HG03442 (cell line): ENCODE results near the gene PLD6.
A peak's percentile ranks its signal among the peaks of the same experiment; 100 is the strongest.
"Not testable (repeated sequence)": the region's sequence is repeated elsewhere in the genome, so short reads cannot be mapped to it uniquely, and the experiment has no call there.

Experiments used
- ATAC-seq: cut with Tn5 transposase; IDR thresholded peaks from one replicate; pipeline ENCODE4 v1.9.1; 2021; ENCODE audit warnings: mild to moderate bottlenecking, moderate library complexity; ENCODE audit not compliant: unreplicated experiment

The PLD6 gene, protein sequence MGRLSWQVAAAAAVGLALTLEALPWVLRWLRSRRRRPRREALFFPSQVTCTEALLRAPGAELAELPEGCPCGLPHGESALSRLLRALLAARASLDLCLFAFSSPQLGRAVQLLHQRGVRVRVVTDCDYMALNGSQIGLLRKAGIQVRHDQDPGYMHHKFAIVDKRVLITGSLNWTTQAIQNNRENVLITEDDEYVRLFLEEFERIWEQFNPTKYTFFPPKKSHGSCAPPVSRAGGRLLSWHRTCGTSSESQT

DNA sequence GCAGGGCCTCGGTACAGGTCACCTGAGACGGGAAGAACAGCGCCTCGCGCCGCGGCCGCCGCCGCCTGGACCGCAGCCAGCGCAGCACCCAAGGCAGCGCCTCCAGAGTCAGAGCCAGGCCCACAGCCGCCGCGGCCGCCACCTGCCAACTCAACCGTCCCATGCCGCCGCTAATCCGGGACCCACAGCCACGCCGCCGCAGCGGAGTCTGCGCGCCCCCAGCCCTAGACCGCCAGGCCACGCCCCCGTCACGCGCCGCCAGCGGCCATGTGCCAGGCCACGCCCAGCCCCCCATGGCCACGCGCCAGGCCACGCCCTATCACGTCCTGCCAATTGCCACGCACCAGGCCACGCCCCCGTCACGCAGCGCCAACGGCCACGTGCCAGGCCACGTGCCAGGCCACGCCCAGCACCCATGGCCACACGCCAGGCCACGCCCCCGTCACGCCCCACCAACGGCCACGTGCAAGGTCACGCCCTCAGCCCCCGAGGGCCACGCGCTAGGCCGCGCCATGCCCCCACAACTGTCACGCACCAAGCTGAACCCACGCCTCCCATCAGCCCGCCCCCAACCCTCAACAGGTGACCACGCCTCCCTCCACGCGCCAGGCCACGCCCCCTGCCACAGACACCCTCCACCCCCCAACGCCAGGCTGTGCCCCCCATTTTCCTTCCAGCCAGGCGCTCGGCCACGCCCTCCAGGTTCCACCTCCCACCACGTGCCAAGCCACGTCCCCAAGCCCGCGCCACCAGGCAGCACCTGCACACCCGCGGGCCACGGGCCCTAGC lies at the start of gene PLD6:
PLD6 (minus strand) TSS at position 210 of the 789 bp plus-strand sequence; CDS start at position 163, 47 bp downstream.
- ATAC-seq: peak; percentile 47

DNA sequence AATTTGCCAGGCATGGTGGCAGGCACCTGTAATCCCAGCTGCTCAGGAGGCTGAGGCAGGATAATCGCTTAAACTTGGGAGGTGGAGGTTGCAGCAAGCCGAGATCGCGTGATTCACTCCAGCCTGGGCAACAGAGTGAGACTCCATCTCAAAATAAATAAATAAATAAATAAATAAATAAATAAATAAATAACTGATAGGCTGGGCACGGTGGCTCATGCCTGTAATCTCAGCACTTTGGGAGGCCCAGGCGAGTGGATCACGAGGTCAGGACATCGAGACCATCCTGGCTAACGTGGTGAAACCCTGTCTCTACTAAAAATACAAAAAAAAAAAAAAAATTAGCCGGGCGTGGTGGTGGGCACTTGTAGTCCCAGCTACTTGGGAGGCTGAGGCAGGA lies 49.6 kb upstream of the PLD6 start:
- ATAC-seq: not testable (repeated sequence)

DNA sequence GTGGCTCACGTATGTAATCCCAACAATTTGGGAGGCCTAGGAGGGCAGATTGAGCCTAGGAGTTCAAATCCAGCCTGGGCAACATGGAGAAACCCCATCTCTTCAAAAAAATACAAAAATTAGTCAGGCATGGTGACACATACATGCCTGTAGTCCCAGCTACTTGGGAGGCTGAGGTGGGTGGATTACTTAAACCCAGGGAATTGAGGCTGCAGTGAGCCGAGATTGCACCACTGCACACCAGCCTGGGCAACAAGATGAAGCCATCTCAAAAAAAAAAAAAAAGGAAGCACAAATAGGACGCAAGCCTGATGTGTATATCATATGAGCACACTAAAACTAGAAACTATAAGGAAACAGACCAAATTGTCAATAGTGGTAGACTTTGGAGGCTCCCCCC lies 47.9 kb upstream of the PLD6 start:
- no peak for ATAC-seq

DNA sequence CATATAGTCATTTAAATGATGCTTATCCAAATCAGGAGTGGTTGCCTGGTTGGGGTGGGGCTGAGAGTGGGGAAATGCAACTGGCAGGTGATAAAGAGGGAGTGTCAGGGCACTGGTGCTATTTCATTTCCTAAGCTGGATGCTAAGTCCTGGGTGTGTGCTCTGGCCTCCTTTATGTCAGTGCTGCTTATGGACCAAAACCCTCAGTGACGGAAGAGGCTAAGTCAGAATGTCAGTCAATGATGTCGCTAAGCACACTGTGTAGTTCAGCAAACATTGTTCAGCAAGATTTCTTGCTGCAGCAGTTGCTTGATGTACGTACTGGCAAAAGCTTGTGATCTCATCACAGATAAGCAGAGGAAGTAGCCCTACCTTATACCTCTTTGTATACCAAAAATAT lies 47.3 kb upstream of the PLD6 start:
- no peak for ATAC-seq

DNA sequence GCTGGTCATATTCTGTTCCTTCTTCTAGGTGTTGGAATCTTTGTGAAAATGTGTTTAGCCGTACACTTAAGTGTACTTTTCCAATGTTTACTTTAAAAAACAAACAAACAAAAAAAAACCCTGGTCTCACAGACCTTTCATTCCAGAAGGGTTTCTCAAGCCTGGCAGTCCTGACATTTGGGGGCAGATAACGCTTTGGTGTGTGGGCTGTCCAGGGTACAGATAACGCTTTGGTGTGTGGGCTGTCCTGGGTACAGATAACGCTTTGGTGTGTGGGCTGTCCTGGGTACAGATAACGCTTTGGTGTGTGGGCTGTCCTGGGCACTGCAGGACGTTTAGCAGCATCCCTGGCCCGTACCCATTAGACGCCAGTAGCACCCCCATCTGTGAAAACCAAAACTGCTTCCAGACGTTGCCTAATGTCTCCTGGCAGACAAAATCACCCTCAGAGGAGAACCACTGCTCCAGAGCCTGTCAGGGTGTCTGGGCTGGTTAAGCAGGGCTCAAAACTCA lies 46.1 kb upstream of the PLD6 start:
- no peak for ATAC-seq

DNA sequence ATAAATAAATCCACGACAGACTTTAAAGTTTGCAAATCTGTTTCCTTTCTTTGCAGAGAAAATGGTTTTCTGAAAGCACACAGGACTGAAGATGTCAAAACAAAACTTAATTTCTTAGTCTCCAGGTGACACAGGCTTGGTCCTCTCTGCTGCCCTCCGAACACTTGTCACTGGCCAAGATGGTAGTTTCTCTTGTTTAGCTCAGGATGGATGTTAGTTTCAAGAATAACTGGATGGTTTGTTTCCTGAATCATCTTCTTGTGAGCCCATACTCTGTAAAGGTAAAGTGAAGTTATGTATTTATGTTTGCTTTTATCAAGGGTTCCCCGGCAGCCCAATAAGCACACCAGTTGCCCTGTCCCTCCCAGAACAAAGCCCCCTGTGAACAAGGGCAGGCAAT lies 40.7 kb upstream of the PLD6 start:
- no peak for ATAC-seq

DNA sequence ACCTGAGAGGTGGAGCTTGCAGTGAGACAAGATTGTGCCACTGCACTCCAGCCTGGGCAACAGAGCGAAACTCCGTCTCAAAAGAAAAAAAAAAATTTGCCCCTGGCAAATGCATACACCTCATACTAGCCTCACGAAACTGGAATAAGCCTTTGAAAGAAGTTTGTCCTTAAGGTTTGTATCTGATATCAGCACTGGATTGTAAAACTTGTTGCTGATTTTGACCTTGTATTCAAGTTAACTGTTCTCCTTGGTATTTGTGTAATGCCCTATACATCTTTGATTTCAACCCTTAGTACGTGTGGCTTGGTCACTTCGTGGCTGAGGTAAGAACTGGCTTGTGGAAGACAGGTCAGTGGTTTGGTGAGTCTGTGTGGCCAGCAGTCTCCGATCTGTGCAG lies 37.0 kb upstream of the PLD6 start:
- no peak for ATAC-seq

DNA sequence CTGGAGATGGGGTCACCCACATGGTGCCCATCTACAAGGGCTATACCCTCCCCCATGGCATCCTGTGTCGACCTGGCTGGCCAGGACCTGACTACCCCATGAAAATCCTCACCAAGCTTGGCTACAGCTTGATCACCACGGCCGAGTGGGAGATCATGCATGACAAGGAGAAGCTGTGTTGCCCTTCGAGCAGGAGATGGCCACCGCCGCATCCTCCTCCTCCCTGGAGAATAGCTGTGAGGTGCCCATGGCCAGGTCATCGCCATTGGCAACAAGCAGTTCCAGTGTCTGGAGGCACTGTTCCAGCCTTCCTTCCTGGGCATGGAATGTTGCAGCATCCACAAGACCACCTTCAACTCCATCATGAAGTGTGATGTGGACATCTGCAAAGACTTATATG lies 36.1 kb upstream of the PLD6 start:
- no peak for ATAC-seq

DNA sequence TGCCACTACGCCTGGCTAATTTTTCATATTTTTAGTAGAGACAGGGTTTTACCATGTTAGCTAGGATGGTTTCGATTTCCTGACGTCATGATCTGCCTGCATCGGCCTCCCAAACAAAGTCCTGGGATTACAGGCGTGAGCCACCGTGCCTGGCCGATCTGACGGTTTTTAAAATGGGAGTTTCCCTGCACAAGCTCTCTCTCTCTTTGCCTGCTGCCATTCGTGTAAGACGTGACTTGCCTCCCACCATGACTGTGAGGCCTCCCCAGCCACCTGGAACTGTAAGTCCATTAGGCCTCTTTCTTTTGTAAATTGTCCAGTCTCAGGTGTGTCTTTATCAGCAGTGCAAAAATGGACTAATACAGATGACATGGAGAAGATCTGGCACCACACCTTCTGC lies 35.5 kb upstream of the PLD6 start:
- no peak for ATAC-seq

DNA sequence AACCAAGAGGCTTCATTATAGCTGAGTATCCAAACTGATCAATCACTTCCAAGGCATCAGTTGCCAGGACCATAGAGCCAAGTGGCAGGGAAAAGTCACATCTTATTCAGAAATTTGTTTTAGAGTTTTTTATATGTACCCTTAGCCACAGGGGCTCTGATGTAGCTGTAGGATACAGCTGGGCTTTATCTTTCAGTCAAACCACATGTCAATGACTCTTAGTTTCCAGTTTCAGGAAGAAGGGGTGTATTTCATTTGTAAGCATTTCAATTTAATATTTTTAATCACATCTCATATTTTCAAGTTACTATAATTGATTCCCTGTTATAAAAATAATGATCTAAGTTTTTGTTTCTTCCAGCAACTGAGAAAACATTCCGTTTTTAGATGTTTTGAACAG lies 33.7 kb upstream of the PLD6 start:
- no peak for ATAC-seq

DNA sequence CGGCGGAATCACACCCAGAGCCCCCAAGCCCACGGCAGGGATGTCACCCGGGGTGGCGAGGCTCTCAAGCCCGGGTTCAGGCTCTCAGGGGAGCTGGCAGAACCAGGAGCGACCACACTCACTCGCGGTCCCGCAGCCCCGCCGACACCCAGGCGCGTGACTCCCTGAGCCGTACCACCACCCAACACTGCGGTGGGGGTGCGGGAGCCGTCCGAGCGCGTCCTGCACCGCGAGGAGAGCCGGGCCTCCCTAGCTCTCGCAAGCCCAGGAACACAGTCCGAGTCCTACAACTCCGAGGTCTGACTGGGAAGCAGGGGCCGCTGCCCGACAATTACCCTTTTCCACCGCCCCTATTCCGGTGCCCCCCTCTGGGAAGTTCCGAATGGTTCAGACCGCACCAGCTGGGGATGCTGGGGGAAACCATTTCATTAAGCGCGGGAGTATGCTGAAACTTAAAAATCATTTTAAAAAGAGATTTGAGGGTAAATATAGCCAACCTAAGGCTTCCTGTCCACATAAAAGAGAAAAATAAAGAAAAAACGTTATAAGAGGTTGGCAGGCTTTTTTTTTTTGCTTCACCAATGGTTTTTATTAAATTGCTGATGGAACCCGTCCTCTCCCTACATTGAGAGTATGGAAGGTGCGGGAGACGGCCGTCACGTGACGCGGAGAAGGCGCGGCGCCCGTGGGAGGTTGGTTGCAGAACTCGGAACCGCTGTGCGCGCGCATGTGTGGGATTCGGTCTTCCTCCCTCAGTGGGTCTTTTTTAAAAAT lies 31.1 kb upstream of the PLD6 start, which contains the start of gene FLCN:
FLCN (minus strand) TSS at position 143 of the 774 bp plus-strand sequence. CDS start 9,031 bp downstream, outside the sequence.
- ATAC-seq: peak; percentile 74

DNA sequence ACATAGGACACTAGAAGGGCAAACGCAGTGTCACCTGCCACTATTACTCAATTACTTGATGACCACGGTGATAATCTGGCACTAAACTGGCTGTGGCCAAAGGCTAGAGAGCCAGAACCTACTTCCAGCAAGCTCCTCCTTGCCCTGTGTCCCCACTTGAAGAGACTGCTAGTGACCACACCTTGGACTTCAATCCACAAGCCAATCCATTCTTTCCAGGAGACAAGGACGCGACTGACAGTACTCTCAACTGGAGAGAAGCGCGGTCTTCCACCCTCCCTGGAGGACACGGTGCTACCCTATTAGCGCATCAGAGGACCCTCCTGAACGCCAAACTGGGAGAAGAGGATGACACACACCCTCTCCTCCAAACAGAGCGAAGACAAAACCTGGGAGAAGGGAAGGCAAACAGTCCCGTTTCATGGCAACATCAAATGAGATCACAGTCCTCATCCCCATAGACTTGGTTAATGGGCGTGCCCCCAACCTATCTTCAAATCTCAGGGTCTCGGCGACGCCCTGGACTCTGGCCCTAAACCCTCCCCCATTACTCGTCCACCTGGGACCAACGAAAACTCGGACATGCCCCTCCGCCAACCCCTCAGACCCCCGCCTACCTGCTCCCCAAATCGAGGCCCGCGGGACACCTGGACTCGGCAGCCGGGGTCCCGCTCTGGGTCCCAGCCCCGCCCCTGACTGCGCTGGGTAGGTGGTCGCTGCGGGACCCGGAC lies 30.3 kb upstream of the PLD6 start:
- no peak for ATAC-seq

DNA sequence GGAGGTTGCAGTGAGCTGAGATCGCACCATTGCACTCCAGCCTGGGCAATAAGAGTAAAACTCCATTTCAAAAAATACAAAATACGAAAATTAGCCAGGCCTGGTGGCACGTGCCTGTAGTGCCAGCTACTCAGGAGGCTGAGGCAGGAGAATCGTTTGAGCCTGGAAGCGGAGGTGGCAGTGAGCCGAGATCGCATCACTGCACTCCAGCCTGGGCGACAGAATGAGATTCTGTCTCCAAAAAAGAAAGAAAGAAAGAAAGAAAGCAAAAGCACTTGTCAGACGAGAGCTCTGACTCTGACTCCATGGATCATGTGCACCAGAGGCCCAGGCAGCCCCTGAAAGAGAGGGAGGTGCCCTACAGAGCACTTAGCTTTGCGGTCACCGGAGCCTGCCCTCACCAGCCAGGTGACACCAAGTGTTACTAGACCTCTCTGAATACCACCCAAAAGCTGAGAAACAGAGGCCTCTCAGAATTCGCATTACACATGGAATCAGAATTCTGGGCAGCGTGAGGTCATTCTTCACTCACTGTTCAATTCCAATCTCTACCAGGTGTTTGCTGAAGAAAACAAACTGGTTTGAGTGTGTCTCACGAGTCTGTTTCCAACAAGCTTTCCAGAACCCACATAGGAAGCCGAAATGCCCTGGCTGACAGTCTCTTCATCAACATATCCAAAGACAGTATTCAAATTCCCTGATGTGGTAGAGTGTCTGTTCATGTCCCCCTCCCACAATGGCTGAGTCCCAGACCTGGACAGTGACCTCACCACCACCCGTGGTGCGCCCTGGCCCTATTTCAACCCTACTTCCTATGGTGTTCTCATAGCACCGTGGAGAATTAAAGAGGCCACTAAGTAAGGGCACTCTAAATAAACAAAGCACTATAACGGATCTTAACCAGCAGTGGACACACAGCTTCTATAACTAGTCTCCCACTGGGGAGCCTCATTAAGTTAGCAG lies 29.4 kb upstream of the PLD6 start:
- ATAC-seq: no peak

DNA sequence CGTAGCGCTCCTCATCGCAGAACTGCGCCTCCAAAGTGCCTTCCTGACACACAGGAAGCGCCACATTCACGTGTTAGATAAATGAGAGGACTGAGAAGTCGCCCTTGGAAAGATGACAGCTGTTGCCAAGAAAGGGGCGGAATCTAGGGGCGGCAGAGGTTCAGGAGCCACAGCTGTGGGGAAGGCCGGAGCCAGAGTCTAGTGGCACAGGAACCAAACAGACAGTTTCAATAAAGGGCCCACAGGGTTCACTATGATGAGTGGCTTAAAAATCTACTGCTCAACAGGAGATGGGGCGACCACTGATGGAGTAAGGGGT lies 26.1 kb upstream of the PLD6 start:
- ATAC-seq: no peak

DNA sequence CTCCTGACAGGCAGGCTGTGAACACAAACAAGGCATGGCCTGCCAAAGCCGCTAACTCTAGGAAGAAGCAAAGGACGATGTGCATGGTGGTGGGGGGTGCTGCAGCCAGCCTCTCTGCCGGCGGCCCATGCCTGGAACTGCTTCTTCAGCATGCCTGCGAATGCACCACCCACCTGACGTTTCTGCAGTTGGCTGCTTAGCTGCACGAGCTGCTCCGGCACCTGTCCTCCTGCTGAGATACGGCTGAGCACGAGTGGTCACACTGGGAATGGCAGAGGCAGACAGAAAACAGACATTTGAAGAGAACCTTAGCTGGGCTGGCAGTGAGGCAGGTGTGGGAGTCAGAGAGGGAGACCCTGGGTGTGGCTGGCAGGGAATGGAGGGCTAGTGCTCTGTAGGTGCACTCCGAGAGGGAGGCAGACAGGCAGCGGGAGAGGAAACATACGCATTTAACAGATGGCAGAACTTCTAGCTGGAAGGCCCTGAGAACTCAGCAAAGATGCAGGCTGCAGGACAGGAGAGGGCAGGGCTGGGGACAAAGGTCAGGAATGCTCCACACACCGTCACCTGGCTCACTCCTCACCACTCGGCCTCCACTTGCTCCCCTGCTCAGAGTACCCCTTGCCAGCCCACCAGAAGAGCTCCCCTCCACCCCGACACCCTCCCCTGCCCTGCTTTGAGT lies 25.6 kb upstream of the PLD6 start:
- ATAC-seq: no peak

DNA sequence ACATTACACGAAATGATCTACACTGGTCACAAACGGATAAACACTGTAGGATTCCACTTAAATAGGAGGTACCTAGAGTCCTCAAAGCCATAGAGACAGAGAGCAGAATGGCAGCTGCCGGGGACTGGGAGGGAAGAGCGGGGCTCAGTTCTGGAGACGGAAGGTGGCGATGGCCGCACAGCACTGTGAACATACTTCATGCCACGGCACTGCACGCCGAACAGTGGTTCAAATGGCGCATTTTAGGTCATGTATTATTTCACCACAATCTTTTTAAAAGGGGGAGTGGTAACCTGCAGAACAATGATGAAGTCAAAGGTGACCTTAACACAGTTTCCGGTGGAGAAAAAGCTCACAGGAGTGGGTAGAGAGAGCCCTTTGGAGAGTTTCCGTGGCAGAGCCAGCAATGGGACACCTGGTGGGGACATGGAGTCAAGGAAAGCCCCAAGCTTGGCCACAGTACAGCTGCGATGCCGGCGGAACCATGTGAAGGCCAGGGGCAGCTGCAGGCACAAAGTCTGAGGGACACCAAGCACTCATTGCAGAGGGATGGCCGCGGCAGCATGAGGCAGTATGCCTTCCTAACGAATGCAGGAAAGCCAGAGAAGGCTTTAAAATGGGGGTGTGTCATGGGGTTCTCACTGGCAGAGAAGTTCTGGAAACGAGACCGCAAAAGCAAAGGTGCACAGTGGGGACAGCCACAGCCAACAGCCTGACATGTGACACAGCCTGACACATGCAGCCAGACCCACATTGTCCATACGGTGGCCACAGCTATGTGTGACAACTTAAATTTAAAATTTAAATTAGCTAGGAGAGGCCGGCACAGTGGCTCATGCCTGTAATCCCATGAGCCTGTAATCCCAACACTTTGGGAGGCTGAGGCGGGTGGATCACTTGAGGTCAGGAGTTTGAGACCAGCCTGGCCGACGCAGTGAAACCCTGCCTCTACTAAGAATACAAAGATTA lies 23.6 kb upstream of the PLD6 start:
- no peak for ATAC-seq

DNA sequence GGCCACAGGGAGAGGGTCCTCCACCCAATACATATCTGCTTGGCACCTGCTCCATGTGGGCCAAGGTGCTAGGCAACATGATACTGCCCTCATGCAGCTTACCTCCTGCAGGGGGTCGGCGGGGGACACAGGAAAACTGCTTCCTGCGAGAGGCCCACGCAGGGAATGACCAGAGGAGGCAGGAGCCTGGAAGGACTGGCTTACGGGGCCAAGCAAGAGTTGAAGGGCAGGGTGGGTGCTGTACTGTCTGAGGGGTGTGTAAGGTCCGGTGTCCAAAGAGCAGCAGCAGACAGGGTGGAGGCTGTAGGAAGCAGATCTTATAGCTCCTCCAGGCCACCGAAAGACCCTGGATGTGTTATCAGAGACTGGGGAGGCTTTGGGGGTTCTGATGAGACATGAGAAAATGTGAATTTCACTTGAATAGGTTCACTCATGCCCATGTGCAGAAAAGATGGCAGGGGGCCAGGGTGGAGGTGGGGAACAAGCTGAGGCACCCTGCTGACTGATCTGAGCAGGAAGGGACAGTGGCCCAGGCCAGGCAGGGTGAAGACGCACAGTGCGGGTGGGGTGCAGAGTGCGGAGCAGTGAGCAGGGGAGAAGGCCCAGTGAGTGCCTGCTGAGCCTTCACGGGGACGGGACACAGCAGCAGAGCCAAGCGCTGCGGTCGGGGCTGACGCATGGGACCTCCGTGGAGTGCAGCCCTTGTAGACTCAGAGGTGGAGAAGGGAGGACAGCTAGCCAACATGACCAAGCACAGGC lies 22.6 kb upstream of the PLD6 start:
- ATAC-seq: no peak
